ENCODE measurements around the gene WDR37.

DNA sequence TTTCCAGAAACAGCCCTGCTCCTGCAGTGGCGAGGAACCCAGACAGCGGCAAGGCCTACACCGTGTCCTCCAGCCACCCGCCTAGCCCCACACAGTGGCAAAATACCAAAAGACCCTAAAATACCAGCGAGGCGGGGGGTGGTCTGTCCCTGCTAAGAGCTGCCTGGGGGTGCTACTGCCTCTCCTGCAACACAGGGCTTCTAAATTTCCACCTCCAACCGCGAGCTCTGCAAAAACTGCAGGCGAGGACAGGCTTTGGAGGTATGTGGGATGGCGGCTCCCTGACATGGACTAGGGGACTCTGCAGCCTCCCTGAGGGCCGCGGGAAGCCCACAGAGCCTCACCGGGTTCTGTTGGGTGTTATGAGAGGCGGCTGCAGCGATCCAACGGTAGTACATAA lies 122.3 kb downstream of the WDR37 start:
- TF ChIP-seq, protein P1, sequence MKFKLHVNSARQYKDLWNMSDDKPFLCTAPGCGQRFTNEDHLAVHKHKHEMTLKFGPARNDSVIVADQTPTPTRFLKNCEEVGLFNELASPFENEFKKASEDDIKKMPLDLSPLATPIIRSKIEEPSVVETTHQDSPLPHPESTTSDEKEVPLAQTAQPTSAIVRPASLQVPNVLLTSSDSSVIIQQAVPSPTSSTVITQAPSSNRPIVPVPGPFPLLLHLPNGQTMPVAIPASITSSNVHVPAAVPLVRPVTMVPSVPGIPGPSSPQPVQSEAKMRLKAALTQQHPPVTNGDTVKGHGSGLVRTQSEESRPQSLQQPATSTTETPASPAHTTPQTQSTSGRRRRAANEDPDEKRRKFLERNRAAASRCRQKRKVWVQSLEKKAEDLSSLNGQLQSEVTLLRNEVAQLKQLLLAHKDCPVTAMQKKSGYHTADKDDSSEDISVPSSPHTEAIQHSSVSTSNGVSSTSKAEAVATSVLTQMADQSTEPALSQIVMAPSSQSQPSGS (CRISPR knock-in tag; IDR thresholded peaks at IDR 0.05; ENCODE audit: borderline replicate concordance, low read depth), result no peak
- TF ChIP-seq SMAD3 (CRISPR knock-in tag; IDR thresholded peaks at IDR 0.05; ENCODE audit: borderline replicate concordance), result no peak
- TF ChIP-seq, protein P2, sequence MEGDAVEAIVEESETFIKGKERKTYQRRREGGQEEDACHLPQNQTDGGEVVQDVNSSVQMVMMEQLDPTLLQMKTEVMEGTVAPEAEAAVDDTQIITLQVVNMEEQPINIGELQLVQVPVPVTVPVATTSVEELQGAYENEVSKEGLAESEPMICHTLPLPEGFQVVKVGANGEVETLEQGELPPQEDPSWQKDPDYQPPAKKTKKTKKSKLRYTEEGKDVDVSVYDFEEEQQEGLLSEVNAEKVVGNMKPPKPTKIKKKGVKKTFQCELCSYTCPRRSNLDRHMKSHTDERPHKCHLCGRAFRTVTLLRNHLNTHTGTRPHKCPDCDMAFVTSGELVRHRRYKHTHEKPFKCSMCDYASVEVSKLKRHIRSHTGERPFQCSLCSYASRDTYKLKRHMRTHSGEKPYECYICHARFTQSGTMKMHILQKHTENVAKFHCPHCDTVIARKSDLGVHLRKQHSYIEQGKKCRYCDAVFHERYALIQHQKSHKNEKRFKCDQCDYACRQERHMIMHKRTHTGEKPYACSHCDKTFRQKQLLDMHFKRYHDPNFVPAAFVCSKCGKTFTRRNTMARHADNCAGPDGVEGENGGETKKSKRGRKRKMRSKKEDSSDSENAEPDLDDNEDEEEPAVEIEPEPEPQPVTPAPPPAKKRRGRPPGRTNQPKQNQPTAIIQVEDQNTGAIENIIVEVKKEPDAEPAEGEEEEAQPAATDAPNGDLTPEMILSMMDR (IDR thresholded peaks at IDR 0.05), result no peak
- TF ChIP-seq, protein P3, sequence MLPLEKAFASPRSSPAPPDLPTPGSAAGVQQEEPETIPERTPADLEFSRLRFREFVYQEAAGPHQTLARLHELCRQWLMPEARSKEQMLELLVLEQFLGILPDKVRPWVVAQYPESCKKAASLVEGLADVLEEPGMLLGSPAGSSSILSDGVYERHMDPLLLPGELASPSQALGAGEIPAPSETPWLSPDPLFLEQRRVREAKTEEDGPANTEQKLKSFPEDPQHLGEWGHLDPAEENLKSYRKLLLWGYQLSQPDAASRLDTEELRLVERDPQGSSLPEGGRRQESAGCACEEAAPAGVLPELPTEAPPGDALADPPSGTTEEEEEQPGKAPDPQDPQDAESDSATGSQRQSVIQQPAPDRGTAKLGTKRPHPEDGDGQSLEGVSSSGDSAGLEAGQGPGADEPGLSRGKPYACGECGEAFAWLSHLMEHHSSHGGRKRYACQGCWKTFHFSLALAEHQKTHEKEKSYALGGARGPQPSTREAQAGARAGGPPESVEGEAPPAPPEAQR (CRISPR knock-in tag; IDR thresholded peaks at IDR 0.05), result no peak
- no peak for TF ChIP-seq ETV6 (CRISPR knock-in tag; IDR thresholded peaks at IDR 0.05)
- TF ChIP-seq, protein P4, sequence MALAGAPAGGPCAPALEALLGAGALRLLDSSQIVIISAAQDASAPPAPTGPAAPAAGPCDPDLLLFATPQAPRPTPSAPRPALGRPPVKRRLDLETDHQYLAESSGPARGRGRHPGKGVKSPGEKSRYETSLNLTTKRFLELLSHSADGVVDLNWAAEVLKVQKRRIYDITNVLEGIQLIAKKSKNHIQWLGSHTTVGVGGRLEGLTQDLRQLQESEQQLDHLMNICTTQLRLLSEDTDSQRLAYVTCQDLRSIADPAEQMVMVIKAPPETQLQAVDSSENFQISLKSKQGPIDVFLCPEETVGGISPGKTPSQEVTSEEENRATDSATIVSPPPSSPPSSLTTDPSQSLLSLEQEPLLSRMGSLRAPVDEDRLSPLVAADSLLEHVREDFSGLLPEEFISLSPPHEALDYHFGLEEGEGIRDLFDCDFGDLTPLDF (CRISPR knock-in tag; IDR thresholded peaks at IDR 0.05), result no peak
- no peak for TF ChIP-seq ZNF423 (CRISPR knock-in tag; IDR thresholded peaks at IDR 0.05)
- TF ChIP-seq, protein P5, sequence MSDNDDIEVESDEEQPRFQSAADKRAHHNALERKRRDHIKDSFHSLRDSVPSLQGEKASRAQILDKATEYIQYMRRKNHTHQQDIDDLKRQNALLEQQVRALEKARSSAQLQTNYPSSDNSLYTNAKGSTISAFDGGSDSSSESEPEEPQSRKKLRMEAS (CRISPR knock-in tag; IDR thresholded peaks at IDR 0.05), result no peak
- no peak for TF ChIP-seq ATF1 (CRISPR knock-in tag; IDR thresholded peaks at IDR 0.05)
- TF ChIP-seq JUN (CRISPR knock-in tag; IDR thresholded peaks at IDR 0.05), result no peak
- no peak for TF ChIP-seq CREM (CRISPR knock-in tag; IDR thresholded peaks at IDR 0.05)

Data from WTC11 (cell line).